Prostate gland (tissue), 2 donors: ENCODE results near the gene NETO2. TPM values are rescaled to one million over a fixed set of nuclear protein-coding genes. Genes with fewer than 3 reads are reported as not detected.

Source experiments
- DNase-seq: peaks from one replicate; pipeline ENCODE4 v3.0.0-alpha.2; 2019; ENCODE audit warnings: low spot score
- H3K27ac ChIP-seq, 2 donors: fragments of 200-600 bp; sonication (generic); 2 replicates each; pipeline ENCODE4 v1.5.1; 2017 to 2019
- H3K27me3 ChIP-seq: fragments of 200-600 bp; sonication (generic); replicated peaks from 2 replicates; pipeline ENCODE4 v1.5.1; 2019; ENCODE audit not compliant: insufficient read depth
- H3K36me3 ChIP-seq, 2 donors: fragments of 200-600 bp; sonication (generic); 1 replicate in 1 of 2; 2 replicates in 1 of 2; pipeline versions ENCODE4 v1.5.1 to v1.8.1; 2017 to 2019
- H3K4me1 ChIP-seq: fragments of 200-600 bp; sonication (generic); replicated peaks from 2 replicates; pipeline ENCODE4 v1.5.1; 2019
- H3K4me3 ChIP-seq, 2 donors: fragments of 200-600 bp; sonication (generic); 2 replicates each; pipeline ENCODE4 v1.5.1; 2017 to 2019
- H3K9me3 ChIP-seq: fragments of 200-600 bp; sonication (generic); 2 replicates; pipeline ENCODE4 v1.5.1; 2017
- CTCF ChIP-seq, 4 experiments: fragments of 200-600 bp in 2 of 4; fragments of 450-650 bp in 2 of 4; sonication (generic) in 2 of 4; IDR thresholded peaks; 1 replicate in 3 of 4; 2 replicates in 1 of 4; pipeline ENCODE4 v1.5.1; 2016 to 2019; ENCODE audit warnings: antibody characterized with exemption in 4 of 4, mild to moderate bottlenecking in 2 of 4, moderate library complexity in 2 of 4
- POLR2A ChIP-seq: fragments of 450-650 bp; IDR thresholded peaks from one replicate; pipeline ENCODE4 v1.6.1; 2016; ENCODE audit warnings: antibody characterized with exemption, mild to moderate bottlenecking
- POLR2AphosphoS5 ChIP-seq: sonication (generic); formaldehyde crosslinking; IDR thresholded peaks from one replicate; pipeline ENCODE4 v1.6.1; 2017; ENCODE audit warnings: antibody characterized with exemption
- WGBS: methylation state at CpG from one replicate; pipeline ENCODE4 v1.1.5; 2018; 5-methylcytosine and 5-hydroxymethylcytosine counted together
- intact Hi-C: fragments of 100-400 bp; cut with DNase I; formaldehyde crosslinking; loops from one replicate; pipeline ENCODE4 v1.14.2; 2022
- total RNA-seq, 2 donors: library from RNA; depleted of rRNA; stranded (reverse); fragments of >200 nt; gene quantifications; one replicate each; pipeline ENCODE4 v1.1.0, GENCODE V29; 2016

The NETO2 gene
- total RNA-seq, 2 donors from 2014 or later = 0.73 to 14.3 TPM

DNA sequence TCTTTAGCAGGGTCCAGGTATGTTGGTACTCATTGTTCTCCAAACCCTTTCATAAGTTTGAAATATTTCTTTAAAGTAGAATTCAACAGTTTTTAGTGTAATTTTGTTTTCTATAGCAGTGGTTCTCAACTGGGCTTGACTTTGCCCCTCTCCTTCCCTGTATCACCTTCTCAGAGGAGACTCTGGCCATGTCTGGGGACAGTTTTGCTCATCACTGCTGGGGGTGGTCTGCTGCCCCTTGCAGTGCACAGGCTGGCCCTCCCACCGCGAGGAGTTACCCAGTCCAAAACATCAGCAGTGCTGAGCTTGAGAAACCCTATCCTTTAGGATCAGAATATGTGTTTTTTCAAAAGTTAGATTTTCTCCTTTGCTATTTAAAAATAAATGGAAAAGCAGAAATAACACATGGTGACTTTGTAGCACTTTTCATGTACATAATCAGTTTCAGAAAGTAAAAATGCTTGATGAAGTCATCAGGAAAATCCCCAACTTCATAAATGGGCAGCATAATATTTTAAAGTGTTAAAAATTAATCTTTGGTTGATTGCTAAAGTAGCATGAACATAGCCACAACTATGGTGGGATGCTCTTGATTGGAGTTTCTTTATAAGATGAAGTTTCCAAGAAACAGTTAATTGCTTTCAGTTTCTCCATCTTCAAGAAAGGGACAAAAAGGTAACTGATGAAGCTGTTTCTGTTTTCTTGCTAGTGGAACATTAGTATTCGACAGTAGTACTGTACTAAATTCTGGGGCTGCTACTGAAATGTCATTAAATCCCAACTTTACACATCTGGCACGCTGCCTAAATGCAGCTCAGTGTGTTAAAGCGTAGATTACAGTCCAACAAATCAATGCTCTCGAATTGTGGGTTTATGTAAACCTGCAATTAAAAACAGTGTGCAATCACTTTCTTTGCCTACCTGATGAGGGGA, 70.3 kb downstream of the NETO2 start:
- no peak for DNase-seq
- no peaks in the 10 kb centered on the region for H3K36me3 ChIP-seq
- H3K4me3 ChIP-seq = no peak overlapping the region
- H3K4me1 ChIP-seq = no peaks in the 10 kb centered on the region
- intact Hi-C loops = no loop called here
- WGBS = 46% methylated on average over 6 of the region's 6 CpGs
- H3K9me3 ChIP-seq = no peaks in the 10 kb centered on the region
- H3K27me3 ChIP-seq = no peaks in the 10 kb centered on the region
- no peak overlapping the region for H3K27ac ChIP-seq
- no peak for TF ChIP-seq CTCF (IDR thresholded peaks at IDR 0.05)
- no peak for TF ChIP-seq POLR2AphosphoS5
- no peak for TF ChIP-seq POLR2A

DNA sequence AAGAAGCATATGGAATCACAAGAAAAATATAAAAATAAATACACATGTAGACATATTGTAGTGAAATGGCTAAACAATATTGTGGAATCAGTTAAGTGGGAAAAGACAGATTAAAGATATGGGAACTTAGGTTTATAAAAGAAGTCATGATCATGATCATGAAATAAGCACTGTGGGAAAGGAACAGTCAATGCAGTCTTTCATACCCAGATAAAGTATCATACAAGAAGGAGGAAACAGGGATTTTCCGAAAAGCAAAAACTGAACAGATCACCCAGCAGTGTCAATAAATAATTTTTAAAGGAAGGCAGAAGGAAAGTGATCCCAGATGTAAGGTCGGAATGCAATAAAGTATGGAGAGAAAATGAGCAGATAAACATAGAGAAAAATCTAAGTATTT, 71.6 kb downstream of the NETO2 start:
- DNase-seq = no peak
- intact Hi-C loops = no loop called here
- no peaks in the 10 kb centered on the region for H3K36me3 ChIP-seq

GRCh38 chr16:47069841-47070584, 73.7 kb downstream of the NETO2 start:
- 82% methylated on average over 11 of the region's 11 CpGs for WGBS
- Histone ChIP-seq H3K27me3 (no peaks in the 10 kb centered on the region), H3K36me3 (no peaks in the 10 kb centered on the region), H3K4me1 (no peaks in the 10 kb centered on the region), H3K27ac (no peak overlapping the region), H3K4me3 (no peak overlapping the region), H3K9me3 (no peaks in the 10 kb centered on the region)
- TF ChIP-seq CTCF (IDR thresholded peaks at IDR 0.05) (no peak), POLR2A (no peak), POLR2AphosphoS5 (no peak)
- intact Hi-C loops = no loop called here
- DNase-seq = no peak

More for the DNA sequence above, 71.6 kb downstream of the NETO2 start:
- no peak overlapping the region for H3K27ac ChIP-seq
- no peaks in the 10 kb centered on the region for H3K4me1 ChIP-seq
- no peaks in the 10 kb centered on the region for H3K9me3 ChIP-seq
- TF ChIP-seq CTCF (IDR thresholded peaks at IDR 0.05) (no peak), POLR2AphosphoS5 (no peak), POLR2A (no peak)
- H3K4me3 ChIP-seq = no peak overlapping the region
- 94% methylated on average over 2 of the region's 2 CpGs for WGBS
- H3K27me3 ChIP-seq = no peaks in the 10 kb centered on the region

DNA sequence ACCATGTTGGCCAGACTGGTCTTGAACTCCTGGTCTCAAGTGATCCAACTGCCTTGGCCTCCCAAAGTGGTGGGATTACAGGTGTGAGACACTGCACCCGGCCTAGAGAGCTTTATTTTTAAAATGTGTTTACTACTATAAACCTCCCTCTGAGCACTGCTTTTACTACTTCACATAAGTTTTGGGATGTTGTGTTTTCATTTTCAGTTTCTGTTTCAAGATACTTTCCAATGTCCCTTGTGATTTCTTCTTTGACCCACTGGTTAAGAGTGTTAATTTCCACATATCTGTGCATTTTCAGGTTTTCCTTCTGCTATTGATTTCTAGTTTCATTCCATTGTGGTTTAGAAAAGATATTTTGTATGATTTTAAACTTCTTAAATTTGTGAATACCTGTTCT, 74.4 kb downstream of the NETO2 start:
- no peaks in the 10 kb centered on the region for H3K27me3 ChIP-seq
- no peak for DNase-seq
- intact Hi-C loops = no loop called here
- no peak overlapping the region for H3K4me3 ChIP-seq
- no peak overlapping the region for H3K27ac ChIP-seq
- WGBS = 72% methylated on average over 1 of the region's 1 CpG
- no peaks in the 10 kb centered on the region for H3K4me1 ChIP-seq
- no peaks in the 10 kb centered on the region for H3K9me3 ChIP-seq
- TF ChIP-seq CTCF (IDR thresholded peaks at IDR 0.05) (no peak), POLR2AphosphoS5 (no peak), POLR2A (no peak)
- H3K36me3 ChIP-seq = no peaks in the 10 kb centered on the region
